RWPE1 (cell line): ENCODE measurements around the gene HOOK2.

Source experiments
- CTCF ChIA-PET: fragments of 350-600 bp; sonication (Branson Sonifier 250); formaldehyde crosslinking; extraction: SDS; loops from one replicate; lab custom pipeline; 2021; lab: Yijun Ruan, JAX
- POLR2A ChIA-PET: fragments of 400-600 bp; formaldehyde crosslinking; extraction: SDS; loops from one replicate; lab custom pipeline; 2020; ENCODE audit warnings: antibody characterized with exemption; ENCODE audit not compliant: low non-redundant PET; lab: Yijun Ruan, JAX
- DNase-seq: peaks from one replicate; pipeline ENCODE4 v3.0.0; 2012; ENCODE audit warnings: low spot score
- H3K27ac ChIP-seq: fragments of 450-650 bp; 2 replicates; pipeline ENCODE4 v1.5.1; 2017
- CTCF ChIP-seq: fragments of 450-650 bp; conservative IDR thresholded peaks from 2 replicates; pipeline ENCODE4 v1.5.1; 2017; ENCODE audit warnings: low read depth, mild to moderate bottlenecking

The HOOK2 gene

DNA sequence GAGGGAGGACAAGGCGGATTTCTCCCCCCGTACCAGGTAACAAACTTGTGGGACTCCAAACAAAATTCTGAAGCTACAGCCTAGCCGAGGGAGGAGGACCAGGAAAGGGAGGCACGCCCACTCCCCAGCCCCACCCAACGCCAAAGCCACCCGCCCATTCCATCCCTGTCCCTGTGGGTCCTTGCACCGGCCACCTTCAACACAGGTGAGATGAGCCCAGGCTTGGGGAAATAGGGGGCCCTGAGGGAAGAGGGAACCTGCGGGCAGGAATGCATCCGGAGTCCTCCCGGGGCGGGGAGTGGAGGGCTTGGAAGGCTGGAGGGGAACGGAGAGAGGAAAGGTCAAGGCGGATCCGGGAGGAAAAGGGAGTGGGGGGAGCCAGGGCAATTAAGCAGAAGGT lies 23.7 kb downstream of the HOOK2 start, which contains the start of gene BEST2:
Gene BEST2, plus strand, starts transcription at position 157 of the 400 bp plus-strand sequence. CDS start 802 bp downstream, outside the sequence.
- H3K27ac ChIP-seq: peak within 1 kb of the TSS; percentile 85
- TF ChIP-seq CTCF: no peak
- CTCF ChIA-PET: interaction anchor here (0.7 to 1.4 kb wide), 3 partner anchors 9 to 97 kb away, joined by 3 to 5 read pairs (median 4); no protein-coding TSS in a partner anchor
- no peak for DNase-seq
- POLR2A ChIA-PET: no interaction called here

GRCh38 chr19:12750851-12751250 lies 24.5 kb downstream of the HOOK2 start:
- no peak for TF ChIP-seq CTCF
- POLR2A ChIA-PET: no interaction called here
- CTCF ChIA-PET: no interaction called here
- no peak for DNase-seq
- peak overlapping the region; percentile 85 for H3K27ac ChIP-seq

DNA sequence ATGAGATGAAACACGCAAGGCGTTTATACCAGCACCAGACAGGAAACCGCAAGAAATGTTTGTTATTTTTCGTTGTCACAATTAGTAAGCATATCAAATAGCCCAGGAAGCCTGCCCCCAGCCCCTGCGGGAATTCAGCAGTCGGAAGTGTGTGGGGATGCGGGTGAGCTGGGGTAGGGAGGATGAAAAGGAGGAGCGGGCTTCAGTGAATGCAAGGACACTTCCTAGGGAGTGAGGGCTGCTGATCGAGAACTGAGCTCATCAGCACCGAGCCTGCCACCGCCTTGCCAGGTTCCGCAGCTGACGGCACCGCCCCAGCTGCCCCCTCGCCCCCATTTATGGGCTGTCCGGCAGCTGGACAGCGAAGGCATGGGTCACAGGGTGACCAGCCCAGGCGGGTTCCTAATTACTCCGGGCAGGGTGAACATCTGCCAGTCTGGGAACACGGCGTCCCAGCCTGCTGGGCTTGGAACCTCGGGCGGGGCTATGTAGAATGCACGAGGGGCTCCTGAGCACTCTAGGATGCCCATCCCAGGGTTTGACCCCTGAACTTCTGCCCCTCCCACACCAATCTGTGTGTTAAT lies 25.3 kb downstream of the HOOK2 start:
- DNase-seq: no peak
- ChIA-PET POLR2A (no interaction called here), CTCF (interaction anchor here (1.1 to 1.3 kb wide), 2 partner anchors 11 to 98 kb away, joined by 4 to 10 read pairs; no protein-coding TSS in a partner anchor)
- peak overlapping the region; percentile 85 for H3K27ac ChIP-seq
- TF ChIP-seq CTCF: no peak

GRCh38 chr19:12748489-12748888 lies 26.9 kb downstream of the HOOK2 start:
- CTCF ChIA-PET: interaction anchor here (1.2 to 2.0 kb wide), 2 partner anchors 9 kb away, joined by 5 to 11 read pairs; no protein-coding TSS in a partner anchor
- no peak for DNase-seq
- POLR2A ChIA-PET: no interaction called here
- no peak for TF ChIP-seq CTCF
- peak overlapping the region; percentile 85 for H3K27ac ChIP-seq

GRCh38 chr19:12745166-12745897 lies 30.0 kb downstream of the HOOK2 start:
- TF ChIP-seq CTCF: no peak
- POLR2A ChIA-PET: no interaction called here
- DNase-seq: no peak
- CTCF ChIA-PET: interaction anchor here (0.5 to 1.6 kb wide), 3 partner anchors 12 to 118 kb away, joined by 3 to 6 read pairs (median 3); no protein-coding TSS in a partner anchor
- H3K27ac ChIP-seq: peak overlapping the region; percentile 39

GRCh38 chr19:12737835-12738351 lies 37.5 kb downstream of the HOOK2 start:
- CTCF ChIA-PET: interaction anchor here (1.1 to 1.9 kb wide), 2 partner anchors 20 to 22 kb away, joined by 3 to 5 read pairs; no protein-coding TSS in a partner anchor

More at GRCh38 chr19:12737835-12738351, 37.5 kb downstream of the HOOK2 start:
- POLR2A ChIA-PET: no interaction called here
- DNase-seq: no peak
- TF ChIP-seq CTCF: no peak
- peak overlapping the region; percentile 96 for H3K27ac ChIP-seq
